ENCODE measurements around the gene KATNAL2.
A peak's percentile ranks its signal among the peaks of the same experiment; 100 is the strongest.

DNA sequence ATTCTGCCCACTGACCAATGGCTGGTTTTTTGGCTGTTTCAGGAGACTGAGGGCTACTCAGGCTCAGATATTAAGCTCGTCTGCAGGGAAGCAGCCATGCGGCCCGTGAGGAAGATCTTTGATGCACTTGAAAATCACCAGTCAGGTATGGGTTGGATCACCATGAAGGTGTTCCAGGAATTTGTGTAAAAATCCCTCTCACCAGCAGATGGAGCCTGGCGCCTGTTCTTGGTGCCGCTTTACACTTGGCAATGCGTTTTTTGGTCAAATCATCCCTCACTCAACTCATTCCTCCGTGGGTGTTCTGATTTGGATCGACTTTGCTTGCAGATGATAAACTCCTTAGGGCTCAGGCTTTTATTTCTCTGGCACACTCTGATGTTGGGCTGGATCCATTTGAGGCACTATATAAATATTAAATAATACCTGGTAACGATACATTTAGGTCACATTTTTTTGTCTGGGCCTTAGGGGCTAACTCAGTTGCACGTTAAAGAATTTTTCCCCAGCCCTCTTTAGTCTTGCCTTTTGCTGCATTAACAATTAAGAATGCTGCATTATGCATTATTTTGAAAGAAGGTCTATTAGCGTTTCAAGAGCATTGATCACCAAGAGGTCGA, 182.9 kb downstream of the KATNAL2 start:
- no peak for TF ChIP-seq EZH2 (IDR thresholded peaks at IDR 0.05; ENCODE audit: low read depth)
- TF ChIP-seq, protein P1, sequence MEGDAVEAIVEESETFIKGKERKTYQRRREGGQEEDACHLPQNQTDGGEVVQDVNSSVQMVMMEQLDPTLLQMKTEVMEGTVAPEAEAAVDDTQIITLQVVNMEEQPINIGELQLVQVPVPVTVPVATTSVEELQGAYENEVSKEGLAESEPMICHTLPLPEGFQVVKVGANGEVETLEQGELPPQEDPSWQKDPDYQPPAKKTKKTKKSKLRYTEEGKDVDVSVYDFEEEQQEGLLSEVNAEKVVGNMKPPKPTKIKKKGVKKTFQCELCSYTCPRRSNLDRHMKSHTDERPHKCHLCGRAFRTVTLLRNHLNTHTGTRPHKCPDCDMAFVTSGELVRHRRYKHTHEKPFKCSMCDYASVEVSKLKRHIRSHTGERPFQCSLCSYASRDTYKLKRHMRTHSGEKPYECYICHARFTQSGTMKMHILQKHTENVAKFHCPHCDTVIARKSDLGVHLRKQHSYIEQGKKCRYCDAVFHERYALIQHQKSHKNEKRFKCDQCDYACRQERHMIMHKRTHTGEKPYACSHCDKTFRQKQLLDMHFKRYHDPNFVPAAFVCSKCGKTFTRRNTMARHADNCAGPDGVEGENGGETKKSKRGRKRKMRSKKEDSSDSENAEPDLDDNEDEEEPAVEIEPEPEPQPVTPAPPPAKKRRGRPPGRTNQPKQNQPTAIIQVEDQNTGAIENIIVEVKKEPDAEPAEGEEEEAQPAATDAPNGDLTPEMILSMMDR (conservative IDR thresholded peaks at IDR 0.05): peak; percentile 81

Measured in PC-9 (cell line).